PFSK-1 (cell line): ENCODE data around the gene NAPG.

Experiments
- POLR2AphosphoS5 ChIP-seq: IDR thresholded peaks from 2 replicates; pipeline ENCODE4 v1.6.1; 2012; ENCODE audit warnings: low read depth, mild to moderate bottlenecking, control low read depth, low read length, moderate library complexity
- REST ChIP-seq, 2 experiments: IDR thresholded peaks; 2 replicates each; pipeline versions ENCODE4 v1.6.1 to v1.8.0; 2011 to 2012; ENCODE audit warnings: low read depth in 2 of 2, low read length in 2 of 2, control low read depth in 1 of 2, inconsistent platforms in 1 of 2, mild to moderate bottlenecking in 1 of 2, moderate library complexity in 1 of 2; ENCODE audit not compliant: insufficient read depth in 1 of 2
- SIN3A ChIP-seq: IDR thresholded peaks from 2 replicates; pipeline ENCODE4 v1.6.1; 2012; ENCODE audit warnings: mild to moderate bottlenecking, low read length, moderate library complexity, borderline replicate concordance; ENCODE audit not compliant: insufficient read depth

- no peak for TF ChIP-seq POLR2AphosphoS5
- no peak for TF ChIP-seq REST (IDR thresholded peaks at IDR 0.05; ENCODE audit: insufficient read depth in 1 of 2, low read depth in 2 of 2, low read length in 2 of 2)
- TF ChIP-seq SIN3A: no peak
These were observed 44.8 kb downstream of the NAPG start for GRCh38 chr18:10570622-10571021.
